ENCODE results near the gene TAS2R19.
"Not testable (repeated sequence)": the region's sequence is repeated elsewhere in the genome, so short reads cannot be mapped to it uniquely, and the experiment has no call there.

The TAS2R19 gene, protein sequence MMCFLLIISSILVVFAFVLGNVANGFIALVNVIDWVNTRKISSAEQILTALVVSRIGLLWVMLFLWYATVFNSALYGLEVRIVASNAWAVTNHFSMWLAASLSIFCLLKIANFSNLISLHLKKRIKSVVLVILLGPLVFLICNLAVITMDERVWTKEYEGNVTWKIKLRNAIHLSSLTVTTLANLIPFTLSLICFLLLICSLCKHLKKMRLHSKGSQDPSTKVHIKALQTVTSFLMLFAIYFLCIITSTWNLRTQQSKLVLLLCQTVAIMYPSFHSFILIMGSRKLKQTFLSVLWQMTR

DNA sequence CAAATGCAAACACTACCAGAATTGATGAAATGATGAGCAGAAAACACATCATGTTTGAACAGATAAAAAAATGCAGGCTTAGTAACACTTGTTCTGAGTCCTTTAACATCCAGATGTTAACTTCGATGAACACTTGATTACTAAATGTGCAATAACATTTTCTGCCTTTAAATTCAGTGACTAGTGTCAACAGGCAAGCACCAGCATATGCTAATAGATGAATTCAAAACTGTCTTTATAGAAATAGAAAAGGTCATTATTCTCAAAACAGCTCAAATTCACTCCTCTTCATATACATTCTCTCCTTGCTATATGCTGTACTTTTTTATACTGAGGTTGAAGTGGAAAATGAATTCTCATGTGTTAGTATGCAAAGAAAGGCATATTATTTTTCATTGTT, at the start of gene TAS2R19:
TAS2R19 (minus strand) TSS at position 101 of the 400 bp plus-strand sequence; CDS start at position 52, 49 bp downstream.
- no peak for DNase-seq (ENCODE audit: low read depth)

DNA sequence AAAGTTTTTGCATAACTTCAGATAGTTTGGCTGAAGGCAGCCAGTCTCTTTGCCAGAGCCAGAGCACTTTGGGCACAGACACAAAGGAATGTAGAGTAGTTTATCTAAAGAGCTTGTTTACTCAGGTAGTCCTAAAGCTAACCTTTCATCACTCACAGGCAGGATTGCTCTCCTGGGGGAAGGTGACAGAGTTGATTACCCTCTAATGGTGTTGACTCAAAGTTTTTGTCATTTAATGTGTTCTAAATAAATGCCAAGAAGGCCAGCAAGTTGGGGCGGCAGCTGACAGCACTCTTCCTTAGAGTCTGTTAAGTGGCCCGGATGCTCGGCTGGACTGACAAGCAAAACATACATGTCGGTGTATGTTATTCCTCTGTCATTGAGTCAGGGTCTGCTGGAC, 49.0 kb upstream of the TAS2R19 start:
- no peak for DNase-seq (ENCODE audit: low read depth)

DNA sequence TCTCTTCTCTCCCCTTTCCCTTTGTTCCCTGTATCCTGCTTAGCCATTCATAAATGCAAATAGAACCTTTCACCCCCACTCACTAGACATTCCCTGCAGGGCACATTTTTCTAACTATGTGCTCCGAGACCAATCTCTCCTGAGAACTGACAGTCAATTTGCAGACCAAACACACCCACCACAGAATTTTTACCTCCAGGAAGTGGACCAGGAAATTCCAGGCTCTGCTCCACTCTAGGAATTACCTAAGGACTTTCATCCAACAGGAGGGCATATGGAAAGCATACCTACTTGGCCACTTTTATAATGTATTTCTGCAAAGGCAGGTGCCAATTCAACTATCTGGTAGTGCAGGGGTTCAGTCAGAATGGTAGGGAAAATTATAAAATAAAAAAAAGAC, 48.6 kb upstream of the TAS2R19 start:
- DNase-seq (ENCODE audit: low read depth) = no peak

DNA sequence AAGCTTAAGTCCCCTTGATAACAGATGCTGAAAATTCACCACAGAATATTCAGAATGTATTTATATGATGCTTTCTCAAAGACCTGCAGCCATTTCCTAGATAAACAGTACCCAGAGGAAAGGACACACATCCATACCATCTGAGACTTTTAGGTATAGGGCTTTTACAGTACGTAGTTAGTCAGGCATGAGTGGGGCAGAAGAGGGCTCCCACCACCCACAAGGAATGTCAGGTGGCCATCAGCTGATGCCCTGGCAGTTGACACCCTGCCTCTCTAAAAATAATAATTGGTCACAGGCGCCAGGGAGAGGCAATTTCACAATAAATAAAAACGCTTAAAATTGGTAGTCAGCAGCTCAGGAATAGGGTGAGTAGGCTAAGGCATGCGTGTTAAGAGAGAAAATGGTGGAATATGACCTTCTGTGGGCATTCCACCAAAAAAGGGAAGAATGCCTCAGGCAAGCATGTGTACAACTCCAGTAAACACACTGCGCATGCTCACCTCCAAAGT, 47.5 kb upstream of the TAS2R19 start:
- DNase-seq (ENCODE audit: low read depth) = no peak

DNA sequence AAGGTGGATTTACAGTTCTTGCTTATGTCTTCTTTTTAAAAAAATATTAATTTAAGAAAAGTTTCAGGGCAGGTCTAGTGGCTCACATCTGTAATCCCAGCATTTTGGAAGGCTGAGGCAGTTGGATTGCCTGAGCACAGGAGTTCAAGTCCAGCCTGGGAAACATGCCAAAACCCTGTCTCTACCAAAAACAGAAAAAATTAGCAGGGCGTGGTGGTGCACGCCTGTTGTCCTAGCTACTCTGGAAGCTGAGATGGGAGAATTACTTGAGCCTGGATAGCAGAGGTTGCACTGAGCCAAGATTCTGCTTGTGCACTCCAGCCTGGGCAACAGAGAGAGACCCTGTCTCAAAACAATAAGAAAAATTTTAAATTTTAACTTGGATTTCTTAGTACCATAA, 45.1 kb upstream of the TAS2R19 start:
- DNase-seq (ENCODE audit: low read depth) = peak; percentile 24

DNA sequence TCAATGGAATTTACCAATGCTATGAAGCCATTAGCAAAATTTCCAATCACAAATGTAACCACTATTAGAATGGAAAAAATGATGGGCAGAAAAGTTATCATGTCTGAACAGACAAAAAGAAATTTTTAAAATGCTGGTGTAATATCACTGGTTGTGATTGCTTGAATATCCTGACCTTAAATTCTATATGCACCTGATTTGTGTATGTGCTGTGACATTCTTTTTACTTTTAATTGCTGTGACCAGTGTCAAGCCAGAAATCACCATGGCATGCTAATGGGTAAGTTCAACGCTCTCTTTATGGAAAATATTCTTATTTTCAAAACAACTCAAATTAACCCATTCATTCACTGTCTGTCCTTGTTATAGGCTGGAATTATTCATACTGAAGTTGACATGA, 39.8 kb upstream of the TAS2R19 start, which contains the start of gene TAS2R46:
TAS2R46 (minus strand) TSS at position 101 of the 400 bp plus-strand sequence; CDS start at position 101, 0 bp downstream.
- DNase-seq (ENCODE audit: low read depth) = not testable (repeated sequence)

DNA sequence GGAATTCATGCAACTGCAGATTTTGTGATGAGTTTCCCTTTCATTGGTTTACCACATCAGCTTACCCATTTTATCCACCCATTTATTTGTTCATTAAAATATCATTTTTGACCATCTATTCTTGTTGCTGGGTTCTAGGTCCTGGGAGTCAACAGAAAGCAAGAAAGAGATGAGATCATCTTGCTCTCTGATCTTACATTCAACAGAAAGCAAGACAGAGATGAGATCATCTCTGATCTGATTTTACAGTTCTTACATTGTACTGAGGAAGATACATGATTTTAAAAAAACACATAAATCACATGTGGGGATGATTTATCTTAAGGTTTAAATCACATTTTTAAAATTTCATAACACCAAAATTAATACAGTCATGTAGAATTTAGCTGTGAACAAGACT, 37.4 kb upstream of the TAS2R19 start:
- no peak for DNase-seq (ENCODE audit: low read depth)

DNA sequence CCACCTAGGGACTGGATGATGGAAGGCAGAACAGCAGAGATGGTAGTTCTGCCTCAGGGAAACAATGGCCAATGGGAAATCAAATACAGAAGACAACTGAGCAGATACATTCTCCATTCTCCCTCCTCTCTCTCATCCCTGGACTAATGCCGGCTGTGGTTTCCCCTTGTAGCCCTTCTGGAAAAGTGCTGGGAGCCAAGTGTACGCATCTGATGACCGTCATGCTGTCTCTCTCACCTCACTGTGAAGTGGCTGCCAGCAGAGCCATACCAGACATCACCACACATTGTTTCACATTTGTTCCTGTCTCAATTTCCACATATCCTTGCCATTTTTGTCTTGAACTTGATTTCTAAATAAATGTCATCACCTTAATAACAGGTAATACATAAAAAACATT, 36.6 kb upstream of the TAS2R19 start:
- DNase-seq (ENCODE audit: low read depth) = no peak

DNA sequence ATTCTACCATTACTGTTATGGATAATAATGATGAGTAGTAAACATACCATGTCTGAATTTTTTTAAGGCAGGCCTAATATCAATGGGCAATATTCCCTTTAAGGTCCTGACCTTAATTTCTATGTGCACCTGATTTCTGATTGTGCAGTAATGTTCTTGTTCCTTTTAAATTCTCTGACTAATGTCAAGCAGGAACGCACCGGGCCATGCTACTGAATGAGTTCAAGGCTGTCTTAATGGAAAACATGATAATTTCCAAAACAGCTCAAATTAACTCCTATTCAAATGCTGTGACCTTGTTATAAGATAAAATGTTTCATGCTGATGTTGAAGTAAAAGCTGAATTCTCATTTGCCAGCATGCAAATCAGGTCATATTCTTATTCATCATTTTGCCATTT, 32.9 kb upstream of the TAS2R19 start:
- no peak for DNase-seq (ENCODE audit: low read depth)

DNA sequence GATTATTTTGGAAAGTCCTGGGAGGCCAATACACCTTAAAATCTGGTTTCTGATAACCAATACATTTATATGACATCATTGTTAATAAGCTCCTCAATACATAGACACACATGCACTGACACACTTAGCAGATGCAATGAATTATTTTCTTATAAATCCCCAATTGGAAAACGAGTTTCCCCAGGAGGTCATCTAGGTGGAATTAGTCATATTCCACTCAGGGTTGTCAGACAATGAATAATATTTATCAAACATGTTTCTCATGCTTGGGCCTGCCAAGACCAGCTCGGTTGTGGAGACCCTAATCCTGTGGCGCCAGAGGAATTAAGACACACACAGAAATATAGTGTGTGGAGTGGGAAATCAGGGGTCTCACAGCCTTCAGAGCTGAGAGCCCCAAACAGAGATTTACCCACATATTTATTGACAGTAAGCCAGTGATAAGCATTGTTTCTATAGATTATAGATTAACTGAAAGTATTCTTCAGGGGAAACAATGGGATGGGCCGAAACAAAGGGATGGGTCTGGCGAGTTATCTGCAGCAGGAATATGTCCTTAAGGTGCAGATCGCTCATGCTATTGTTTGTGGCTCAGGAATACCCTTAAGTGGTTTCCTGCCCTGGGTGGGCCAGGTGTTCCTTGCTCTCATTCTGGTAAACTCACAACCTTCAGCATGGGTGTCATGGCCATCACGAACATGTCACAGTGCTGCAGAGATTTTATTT, 27.5 kb upstream of the TAS2R19 start:
- DNase-seq (ENCODE audit: low read depth) = not testable (repeated sequence)

DNA sequence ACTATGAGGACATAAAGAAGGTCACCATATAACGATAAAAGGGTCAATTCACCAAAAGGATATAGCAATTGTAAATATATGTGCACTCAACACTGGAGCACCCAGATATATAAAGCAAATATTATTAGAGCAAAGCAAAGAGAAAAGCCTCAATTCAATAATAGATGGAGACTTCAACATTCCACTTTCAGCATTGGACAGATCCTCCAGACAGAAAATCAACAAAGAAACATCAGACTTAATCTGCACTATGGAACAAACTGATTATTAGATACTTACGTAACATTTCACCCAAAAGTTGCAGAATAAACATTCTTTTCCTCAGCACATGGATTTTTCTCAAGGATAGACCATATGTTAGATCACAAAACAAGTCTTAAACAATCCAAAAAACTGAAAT, 18.9 kb upstream of the TAS2R19 start:
- DNase-seq (ENCODE audit: low read depth) = not testable (repeated sequence)

DNA sequence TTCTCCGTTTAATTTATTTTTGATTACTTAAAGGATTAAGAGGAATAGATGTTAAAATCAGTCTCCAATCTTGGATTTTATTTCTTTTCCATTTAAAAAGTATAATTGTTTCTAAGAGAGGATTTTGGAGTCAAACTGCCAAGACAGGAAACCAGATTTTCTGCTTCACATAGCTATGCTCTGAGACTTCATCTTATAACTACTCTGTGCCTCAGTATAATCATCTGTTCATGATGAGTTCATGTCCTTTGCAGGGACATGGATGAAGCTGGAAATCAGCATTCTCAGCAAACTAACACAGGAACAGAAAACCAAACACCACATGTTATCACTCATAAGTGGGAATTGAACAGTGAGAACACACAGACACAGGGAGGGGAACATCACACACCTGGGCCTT, 17.7 kb upstream of the TAS2R19 start:
- DNase-seq (ENCODE audit: low read depth) = no peak

DNA sequence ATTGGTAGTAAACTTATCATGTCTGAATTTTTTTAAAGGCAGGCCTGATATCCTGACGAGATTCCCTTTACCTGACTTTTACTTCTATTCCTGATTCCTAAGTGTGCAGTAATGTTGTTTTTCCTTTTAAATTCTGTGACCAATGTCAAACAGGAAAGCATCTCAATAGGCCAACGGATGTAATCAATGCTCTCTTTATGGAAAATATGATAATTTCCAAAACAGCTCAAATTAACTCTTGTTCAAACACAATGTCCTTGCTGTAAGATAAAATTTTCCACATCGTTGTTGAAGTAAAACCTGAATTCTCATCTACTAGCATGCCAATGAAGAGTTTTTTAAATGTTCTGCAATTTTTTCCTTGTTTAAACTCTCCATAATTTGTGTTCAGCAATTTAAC, 16.8 kb upstream of the TAS2R19 start:
- DNase-seq (ENCODE audit: low read depth) = no peak

DNA sequence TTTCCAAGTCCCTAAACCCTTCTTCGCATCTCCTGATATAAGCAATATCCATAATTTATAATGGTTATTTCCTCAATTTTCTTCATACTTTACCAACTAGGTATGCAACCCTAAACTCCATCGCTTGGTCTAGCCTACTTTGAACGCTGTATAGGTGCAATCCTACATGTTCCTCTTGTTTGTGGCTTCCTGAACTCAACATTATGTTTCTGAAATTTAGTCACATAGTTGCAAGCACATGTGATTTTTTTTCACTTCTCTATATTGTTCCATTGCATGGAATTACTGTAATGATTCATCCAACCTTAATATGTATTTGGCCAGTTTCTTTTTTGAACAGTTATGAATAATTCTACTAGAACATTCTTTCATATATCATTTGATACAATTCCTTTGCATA, 11.5 kb upstream of the TAS2R19 start:
- not testable (repeated sequence) for DNase-seq (ENCODE audit: low read depth)

DNA sequence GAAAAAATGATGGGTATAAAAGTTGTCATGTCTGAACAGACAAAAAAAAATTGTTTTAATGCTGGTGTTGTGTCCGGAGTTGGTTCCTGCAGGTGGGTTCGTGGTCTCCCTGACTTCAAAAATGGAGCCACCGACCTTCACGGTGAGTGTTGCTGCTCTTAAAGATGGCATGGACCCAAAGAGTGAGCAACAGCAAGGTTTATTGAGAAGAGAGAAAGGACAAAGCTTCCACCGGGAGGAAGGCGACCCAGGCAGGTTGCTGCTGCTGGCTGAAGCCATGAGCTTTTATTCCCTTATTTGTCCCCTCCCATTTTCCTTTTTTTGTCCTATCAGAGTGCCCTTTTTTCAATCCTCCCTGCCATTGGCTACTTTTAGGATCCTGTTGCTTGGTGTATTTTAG, 8.9 kb upstream of the TAS2R19 start, which contains the start of gene TAS2R31:
TAS2R31 (minus strand) TSS at position 101 of the 400 bp plus-strand sequence; CDS start at position 29, 72 bp downstream.
- DNase-seq (ENCODE audit: low read depth) = no peak

DNA sequence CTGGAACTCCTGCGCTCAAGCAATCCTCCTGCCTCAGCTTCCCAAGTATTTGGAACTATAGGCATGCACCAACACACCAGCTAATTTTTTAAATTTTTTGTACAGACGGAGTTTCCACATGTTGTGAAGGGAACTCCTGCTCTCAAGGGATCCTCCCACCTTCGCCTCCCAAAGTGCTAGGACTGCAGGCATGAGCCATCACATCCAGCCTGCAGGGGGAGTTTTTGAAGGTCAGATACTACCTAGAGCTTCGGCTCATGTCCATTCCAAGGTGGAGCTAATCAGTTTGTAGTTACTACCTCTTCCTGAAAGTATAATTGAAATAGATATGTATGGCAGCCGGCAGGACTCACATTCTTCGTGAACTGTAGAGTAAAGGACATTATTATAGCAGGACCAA, 3.7 kb upstream of the TAS2R19 start:
- DNase-seq (ENCODE audit: low read depth) = no peak

DNA sequence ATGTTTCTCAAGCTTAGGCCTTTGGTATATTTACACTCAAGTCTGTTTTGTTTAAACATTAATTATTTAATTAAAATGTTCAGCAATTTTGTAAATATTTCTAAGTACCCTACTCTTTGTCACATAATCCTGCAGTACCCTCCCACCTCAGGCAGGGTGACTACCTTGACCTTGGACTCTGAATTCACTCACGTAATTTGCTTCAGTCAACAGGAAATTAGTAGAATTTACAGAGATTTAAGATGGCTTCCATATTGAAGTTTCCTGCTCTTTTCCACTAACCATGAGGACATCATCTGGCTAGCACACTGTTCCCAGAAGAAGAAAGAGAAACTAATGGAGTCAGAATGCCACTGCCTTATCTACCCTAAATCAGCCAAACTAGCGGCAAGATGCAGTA, 967 bp upstream of the TAS2R19 start:
- no peak for DNase-seq (ENCODE audit: low read depth)

DNA sequence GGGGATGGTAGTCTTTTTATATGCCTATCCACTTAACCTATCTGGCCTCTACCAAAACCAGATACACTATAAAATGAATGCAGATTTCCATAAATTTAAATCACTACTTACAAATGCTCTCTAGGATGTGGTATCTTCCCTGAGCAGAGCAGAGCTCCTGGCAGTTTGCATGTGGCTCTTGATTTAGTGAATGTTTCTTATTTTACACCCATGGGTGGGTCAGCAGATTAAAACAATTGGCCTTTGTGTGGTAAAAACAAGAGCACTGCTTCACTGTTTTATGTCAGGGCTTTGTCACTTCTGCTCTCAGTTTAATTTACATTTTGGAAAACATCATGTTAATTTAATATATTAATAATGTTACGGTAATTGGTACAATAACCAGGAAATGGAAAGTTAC, 5.5 kb downstream of the TAS2R19 start:
- DNase-seq (ENCODE audit: low read depth) = no peak

DNA sequence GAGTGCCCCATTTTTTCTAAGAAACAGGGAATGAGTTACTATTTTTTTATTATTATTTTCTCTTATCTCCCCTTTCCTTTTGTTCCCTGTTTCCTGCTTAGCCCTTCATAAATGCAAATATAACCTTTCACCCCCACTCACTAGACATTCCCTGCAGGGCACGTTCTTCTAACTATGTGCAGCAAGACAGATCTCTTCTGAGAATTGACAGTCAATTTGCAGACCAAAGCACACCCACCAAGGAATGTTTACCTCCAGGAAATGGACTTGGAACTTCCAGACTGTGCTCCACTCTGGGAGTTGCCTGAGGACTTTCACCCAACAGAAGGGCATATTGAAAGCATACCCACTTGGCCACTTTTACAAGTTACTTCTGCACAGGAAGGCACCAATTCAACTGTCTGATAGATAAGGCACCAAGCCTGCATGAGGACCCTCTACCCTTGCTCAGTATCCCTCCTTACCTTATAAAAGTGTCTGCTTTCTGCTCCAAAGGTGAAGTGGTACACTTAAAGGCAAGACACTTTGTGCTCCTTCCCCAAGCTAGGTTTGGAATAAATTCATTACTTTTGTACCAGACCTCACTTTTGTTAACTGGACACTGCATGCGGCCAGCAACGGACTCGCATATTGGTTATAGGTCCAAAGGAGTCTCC, 6.5 kb downstream of the TAS2R19 start:
- no peak for DNase-seq (ENCODE audit: low read depth)

DNA sequence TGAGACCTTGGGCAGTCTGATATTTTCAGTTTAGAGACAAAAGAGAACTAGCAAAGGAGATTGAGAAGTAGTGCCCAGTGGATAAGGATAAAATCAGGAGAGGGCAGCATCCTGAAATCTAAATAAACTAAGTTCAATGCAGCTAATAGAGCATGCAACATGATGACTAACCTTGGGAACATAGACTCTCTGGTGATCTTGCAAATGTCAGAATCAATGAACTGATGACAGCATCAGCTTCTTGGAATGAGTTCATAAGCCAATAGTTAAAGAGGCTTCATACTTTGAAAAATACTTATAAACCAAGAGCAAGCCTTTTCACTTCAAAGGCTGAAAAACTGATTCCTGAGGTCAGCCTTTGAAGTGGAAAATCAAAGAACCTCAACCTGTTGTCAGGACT, 8.2 kb downstream of the TAS2R19 start:
- no peak for DNase-seq (ENCODE audit: low read depth)

DNA sequence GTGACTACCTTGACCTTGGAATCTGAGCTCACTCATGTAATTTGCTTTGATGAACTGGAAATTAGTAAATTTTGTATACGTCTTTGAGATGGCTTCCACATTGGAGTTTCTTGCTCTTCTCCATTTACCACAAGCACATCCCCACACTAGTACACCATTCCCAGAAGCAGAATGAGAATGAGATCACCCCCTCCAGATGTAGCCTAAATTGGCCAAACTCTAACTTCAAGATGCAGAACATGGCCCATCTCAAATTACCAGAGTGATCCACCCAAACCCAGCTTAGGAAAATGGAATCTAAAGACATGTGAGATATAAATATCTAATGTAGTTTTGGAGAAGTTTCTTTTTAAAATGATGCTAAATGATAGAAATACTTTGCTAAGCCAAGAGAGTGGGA, 14.8 kb downstream of the TAS2R19 start:
- no peak for DNase-seq (ENCODE audit: low read depth)

DNA sequence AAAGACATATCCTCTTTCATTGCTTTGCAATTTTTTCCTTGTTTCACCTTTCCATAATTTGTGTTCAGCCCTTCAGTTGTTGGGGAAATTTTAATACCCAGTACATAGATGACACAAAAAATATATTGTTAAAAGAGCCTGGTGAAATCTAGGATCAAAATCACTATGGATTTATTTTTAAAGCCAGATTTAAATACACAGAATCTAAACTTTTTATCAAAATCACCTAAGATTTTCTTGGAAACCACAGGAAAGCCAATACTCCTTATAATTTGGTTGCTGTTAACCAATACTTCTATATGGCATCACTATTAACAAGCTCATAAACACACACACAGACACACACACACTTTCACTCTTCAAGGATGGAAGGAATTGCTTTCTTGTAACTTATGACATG, 24.2 kb downstream of the TAS2R19 start, which contains the start of gene TAS2R20:
TAS2R20 (minus strand) TSS at position 101 of the 400 bp plus-strand sequence. CDS start 429 bp downstream, outside the sequence.
- no peak for DNase-seq (ENCODE audit: low read depth)

DNA sequence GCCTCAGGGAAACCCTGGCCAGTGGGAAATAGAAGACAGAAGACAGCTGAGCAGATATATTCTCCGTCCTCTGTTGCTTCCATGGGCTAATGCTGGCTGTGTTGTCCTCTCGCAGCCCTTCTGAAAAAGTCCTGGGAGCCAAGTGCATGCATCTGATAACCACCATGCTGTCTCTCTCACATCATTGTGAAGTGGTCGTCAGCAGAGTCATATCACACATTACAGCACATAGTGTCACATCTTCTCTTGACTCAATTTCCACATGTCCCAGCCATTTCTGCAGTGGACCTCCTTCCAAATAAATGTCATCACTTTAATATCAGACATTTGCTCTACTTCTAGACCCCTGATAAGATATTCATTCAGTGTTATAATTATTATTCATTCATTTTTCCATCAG, 28.1 kb downstream of the TAS2R19 start:
- DNase-seq (ENCODE audit: low read depth) = no peak

Measured in fibroblast of gingiva (primary cell).